GM19467 (cell line): ENCODE results near the gene LYRM1.
"Not testable (repeated sequence)": the region's sequence is repeated elsewhere in the genome, so short reads cannot be mapped to it uniquely, and the experiment has no call there.

Source experiments
- ATAC-seq: cut with Tn5 transposase; IDR thresholded peaks from one replicate; pipeline ENCODE4 v1.9.1; 2021; ENCODE audit warnings: mild to moderate bottlenecking, moderate library complexity; ENCODE audit not compliant: unreplicated experiment

The LYRM1 gene

DNA sequence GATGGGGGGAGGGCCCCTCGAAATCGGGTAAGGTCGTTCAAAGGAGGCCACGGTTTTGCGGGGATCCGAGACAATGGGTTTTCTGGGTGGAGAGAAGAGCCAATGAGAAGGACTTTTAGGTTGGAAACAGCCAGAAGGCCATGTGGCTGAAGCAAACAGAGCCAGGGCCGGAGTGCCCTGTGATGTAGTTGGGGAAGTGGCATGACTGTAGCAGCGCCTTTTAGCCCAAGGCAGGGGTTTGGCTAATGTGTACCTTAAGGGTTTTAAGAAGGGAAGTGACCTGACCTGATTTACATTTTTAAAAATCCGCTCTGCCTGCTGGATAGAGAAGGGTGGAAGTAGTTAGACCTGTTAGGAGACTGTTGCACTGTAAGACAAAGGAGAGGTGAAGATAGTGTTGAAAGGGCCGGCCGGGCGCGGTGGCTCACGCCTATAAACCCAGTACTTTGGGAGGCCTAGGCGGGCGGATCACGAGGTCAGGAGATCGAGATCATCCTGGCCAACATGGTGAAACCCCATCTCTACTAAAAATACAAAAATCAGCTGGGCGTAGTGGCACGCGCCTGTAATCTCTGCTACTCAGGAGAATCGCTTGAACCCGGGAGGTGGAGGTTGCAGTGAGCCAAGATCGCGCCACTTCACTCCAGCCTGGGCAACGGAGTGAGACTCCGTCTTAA is 1.0 kb downstream of the LYRM1 start:
- no peak for ATAC-seq

GRCh38 chr16:20902426-20902825 is 1.9 kb downstream of the LYRM1 start:
- no peak for ATAC-seq

GRCh38 chr16:20903116-20903898 is 2.7 kb downstream of the LYRM1 start:
- no peak for ATAC-seq

DNA sequence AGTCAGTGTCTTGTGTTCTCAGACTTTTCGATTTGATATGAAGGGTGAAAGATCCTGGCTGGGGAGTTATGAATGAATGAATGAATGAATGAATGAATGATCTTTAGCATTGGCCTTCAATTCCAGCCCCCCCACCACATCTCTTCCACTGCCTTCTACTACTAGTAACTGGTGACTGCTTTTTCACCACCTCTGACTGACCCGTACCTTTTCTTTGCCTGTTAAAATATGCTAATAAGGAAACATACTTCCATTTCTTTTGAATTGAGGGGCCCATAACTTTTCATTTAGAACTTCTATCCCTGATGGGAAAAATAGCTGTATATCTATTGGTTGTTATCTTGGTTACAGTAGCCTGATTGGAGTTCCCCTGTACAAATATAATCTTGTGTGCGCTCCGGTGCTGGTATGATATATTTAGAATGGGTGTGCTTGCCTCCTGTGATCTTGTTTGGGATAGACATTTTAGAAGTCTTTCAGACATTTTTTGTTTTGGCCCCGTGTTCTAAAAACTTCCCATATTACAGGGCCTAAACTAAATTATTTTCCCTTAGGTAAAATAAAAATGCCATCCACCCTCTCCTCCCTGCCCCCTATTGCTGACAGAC is 3.4 kb downstream of the LYRM1 start:
- no peak for ATAC-seq

DNA sequence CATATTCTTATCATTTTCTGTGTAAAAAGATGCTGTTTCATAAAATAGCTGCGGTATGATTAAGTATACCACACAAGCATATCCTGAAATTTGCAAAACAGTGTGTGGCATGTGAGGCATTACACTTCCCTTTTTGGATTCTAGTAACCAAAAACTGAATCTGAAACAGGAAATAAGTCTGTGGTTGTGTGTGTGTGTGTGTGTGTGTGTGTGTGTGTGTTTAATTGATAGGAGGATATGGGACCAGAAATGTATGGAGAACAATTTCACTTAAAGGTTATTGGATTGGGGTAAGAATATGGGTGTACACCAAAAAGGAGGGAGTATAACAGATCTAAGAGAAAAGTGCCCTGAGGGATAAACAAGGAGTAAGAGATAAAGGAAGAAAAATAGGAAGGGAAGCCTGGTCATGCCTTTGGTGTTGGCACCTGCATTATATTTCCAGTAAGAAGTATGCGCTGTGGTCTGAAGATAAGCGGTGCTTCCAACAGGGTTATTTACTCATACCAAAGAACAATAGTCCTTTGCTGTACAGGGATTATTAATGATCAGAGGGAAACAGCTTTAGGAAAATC is 4.0 kb downstream of the LYRM1 start:
- ATAC-seq = no peak

GRCh38 chr16:20905576-20905975 is 5.0 kb downstream of the LYRM1 start:
- ATAC-seq = no peak

GRCh38 chr16:20906341-20907255 is 6.0 kb downstream of the LYRM1 start:
- no peak for ATAC-seq

GRCh38 chr16:20910781-20911321 is 10.3 kb downstream of the LYRM1 start:
- no peak for ATAC-seq

DNA sequence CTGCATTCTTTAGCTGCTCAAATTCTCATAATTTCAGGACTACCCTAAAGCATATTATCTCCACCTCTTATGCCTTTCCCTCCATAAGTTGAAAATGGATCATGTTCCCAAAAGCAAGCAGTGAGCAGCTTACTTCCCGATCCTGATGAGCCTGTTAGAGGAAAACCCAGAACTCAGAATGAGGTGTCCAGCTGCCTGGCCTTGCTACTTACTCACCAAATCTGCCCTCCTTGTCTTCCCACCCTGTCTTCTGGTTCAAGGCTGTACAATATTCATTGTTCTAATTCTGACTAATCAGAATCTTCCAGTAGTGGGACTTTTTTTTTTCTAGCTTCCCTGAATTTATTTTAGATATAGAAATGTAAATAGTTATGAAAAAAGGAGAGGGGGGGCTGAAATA is 10.8 kb downstream of the LYRM1 start:
- ATAC-seq = no peak

- ATAC-seq = no peak
Measured at GRCh38 chr16:20916289-20916688, 15.7 kb downstream of the LYRM1 start.

DNA sequence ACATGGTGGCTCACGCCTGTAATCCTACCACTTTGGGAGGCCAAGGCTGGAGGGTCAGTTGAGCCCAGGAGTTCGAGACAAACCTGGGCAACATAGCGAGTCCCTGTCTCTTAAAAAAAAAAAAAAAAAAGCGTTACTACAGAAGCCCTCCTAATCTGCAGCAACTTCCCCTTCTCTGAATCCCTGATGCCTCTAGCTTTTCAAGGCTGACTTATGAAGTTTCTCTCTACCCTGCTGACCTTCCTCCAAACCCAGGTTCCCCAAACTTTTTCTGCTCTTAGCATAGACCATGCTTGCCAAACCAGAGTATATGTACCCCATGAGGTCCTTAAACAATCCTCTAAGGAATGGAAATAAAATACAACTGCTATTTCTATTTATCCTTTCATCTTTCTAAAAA is 16.4 kb downstream of the LYRM1 start:
- ATAC-seq = no peak

GRCh38 chr16:20918486-20919239 is 18.1 kb downstream of the LYRM1 start:
- no peak for ATAC-seq

GRCh38 chr16:20920091-20920490 is 19.5 kb downstream of the LYRM1 start:
- ATAC-seq = no peak

DNA sequence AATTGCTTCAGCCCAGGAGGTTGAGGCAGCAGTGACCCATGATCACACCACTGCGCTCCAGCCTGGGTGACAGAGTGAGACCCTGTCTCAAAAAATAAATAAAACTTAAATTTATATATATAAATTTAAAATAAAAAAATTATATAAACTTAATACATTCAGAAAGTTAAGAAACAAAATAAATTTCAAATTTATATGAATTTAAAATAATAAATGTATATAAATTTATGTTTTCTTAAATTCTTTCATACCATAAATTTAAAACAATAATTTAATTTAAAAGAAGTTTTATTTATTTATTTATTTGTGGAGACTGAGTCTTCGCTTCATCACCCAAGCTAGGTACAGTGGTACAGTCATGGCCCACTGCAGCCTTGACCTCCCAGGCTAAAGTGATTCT is 20.2 kb downstream of the LYRM1 start:
- ATAC-seq = no peak

- ATAC-seq = no peak
Measured at GRCh38 chr16:20923876-20924275, 23.3 kb downstream of the LYRM1 start.

DNA sequence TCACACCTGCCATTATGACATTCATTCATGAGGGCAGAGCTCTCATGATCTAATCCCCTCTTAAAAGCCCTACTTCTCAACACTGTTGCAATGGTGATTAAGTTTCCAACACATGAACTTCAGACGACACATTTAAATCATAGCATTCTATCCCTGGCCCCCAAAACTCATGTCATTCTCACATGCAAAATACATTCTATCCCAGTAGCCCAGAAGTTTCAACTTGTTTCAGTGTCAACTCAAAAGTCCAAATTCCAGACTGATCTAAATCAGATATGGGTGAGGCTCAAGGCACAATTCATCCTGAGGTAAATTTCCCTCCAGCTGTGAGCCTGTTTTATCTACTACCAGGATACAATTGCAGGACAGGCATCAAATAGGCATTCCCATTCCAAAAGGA is 25.2 kb downstream of the LYRM1 start:
- no peak for ATAC-seq

DNA sequence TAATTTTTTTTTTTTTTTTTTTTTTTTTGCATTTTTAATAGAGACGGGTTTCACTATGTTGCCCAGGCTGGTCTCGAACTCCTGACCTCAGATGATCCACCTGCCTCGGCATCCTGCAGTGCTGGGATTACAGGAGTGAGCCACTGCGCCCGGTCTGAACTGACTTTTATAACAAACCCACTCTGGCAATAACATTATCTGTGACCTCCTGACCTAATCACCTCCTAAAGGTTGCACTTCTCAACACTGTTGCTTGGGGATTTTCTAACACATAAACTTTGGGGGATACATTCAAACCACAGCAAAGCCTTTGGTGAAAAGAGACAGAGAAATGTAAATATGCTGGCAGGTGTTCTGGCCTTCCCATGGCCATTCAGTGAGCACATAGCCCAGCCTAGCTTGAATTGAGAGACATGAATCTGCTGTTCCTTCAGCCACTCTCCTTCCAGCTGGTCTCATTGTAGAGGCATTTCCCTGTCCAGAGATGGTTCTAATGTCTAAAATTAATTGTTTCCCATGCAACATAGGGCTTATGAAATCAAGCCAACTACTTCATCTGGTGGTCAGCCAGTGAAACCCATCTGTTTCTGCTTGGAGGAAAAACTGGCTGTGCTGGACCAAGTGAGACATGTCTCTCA is 28.3 kb downstream of the LYRM1 start:
- no peak for ATAC-seq

- ATAC-seq = not testable (repeated sequence)
Measured at GRCh38 chr16:20929676-20930364, 29.2 kb downstream of the LYRM1 start.

- no peak for ATAC-seq
Measured at GRCh38 chr16:20930365-20930690, 29.8 kb downstream of the LYRM1 start.
